IPS-18c (cell line): ENCODE results near the gene MAML1.
"Not testable (repeated sequence)": the region's sequence is repeated elsewhere in the genome, so short reads cannot be mapped to it uniquely, and the experiment has no call there.

ENCODE experiments used
- H3K4me3 ChIP-seq: 2 replicates; pipeline ENCODE4 v1.7.0; 2013; ENCODE audit warnings: low read depth, mild to moderate bottlenecking, low read length, moderate library complexity; ENCODE audit not compliant: insufficient read depth
- H3K9me3 ChIP-seq: one replicate; pipeline ENCODE4 v1.6.1; 2013; ENCODE audit warnings: mild to moderate bottlenecking, low read length, moderate library complexity; ENCODE audit not compliant: control insufficient read depth, insufficient read depth

Gene MAML1

GRCh38 chr5:179730852-179731251, 1.8 kb upstream of the MAML1 start:
- H3K4me3 ChIP-seq = no peak overlapping the region
- no peaks in the 10 kb centered on the region for H3K9me3 ChIP-seq

- Histone ChIP-seq H3K4me3 (no peak overlapping the region), H3K9me3 (no peaks in the 10 kb centered on the region)
Observed at GRCh38 chr5:179731791-179732411, 721 bp upstream of the MAML1 start.

- Histone ChIP-seq H3K4me3 (peak overlapping the region; percentile 84), H3K9me3 (no peaks in the 10 kb centered on the region)
Observed at GRCh38 chr5:179732918-179733771, 523 bp downstream of the MAML1 start.

GRCh38 chr5:179733772-179734126, 1.1 kb downstream of the MAML1 start:
- Histone ChIP-seq H3K9me3 (no peaks in the 10 kb centered on the region), H3K4me3 (peak overlapping the region; percentile 84)

GRCh38 chr5:179734536-179735164, 2.0 kb downstream of the MAML1 start:
- H3K4me3 ChIP-seq = peak overlapping the region; percentile 84
- no peaks in the 10 kb centered on the region for H3K9me3 ChIP-seq

- no peaks in the 10 kb centered on the region for H3K9me3 ChIP-seq
- no peak overlapping the region for H3K4me3 ChIP-seq
Observed at GRCh38 chr5:179738742-179739141, 6.1 kb downstream of the MAML1 start.

GRCh38 chr5:179744106-179744505, 11.5 kb downstream of the MAML1 start:
- H3K9me3 ChIP-seq, H3K4me3 ChIP-seq: not testable (repeated sequence)

- no peak overlapping the region for H3K4me3 ChIP-seq
Observed at GRCh38 chr5:179746872-179747271, 14.2 kb downstream of the MAML1 start.

GRCh38 chr5:179747811-179748210, 15.2 kb downstream of the MAML1 start:
- no peak overlapping the region for H3K4me3 ChIP-seq

More at GRCh38 chr5:179746872-179747271, 14.2 kb downstream of the MAML1 start:
- H3K9me3 ChIP-seq = no peaks in the 10 kb centered on the region

GRCh38 chr5:179749857-179750508, 17.4 kb downstream of the MAML1 start:
- no peaks in the 10 kb centered on the region for H3K9me3 ChIP-seq
- H3K4me3 ChIP-seq = no peak overlapping the region

More at GRCh38 chr5:179747811-179748210, 15.2 kb downstream of the MAML1 start:
- H3K9me3 ChIP-seq = no peaks in the 10 kb centered on the region

- Histone ChIP-seq H3K9me3 (no peaks in the 10 kb centered on the region), H3K4me3 (no peak overlapping the region)
Observed at GRCh38 chr5:179753971-179754370, 21.3 kb downstream of the MAML1 start.

GRCh38 chr5:179755022-179755421, 22.4 kb downstream of the MAML1 start:
- Histone ChIP-seq H3K9me3 (no peaks in the 10 kb centered on the region), H3K4me3 (no peak overlapping the region)

GRCh38 chr5:179758955-179759354, 26.3 kb downstream of the MAML1 start:
- no peaks in the 10 kb centered on the region for H3K9me3 ChIP-seq
- H3K4me3 ChIP-seq = no peak overlapping the region

GRCh38 chr5:179759581-179760551, 27.2 kb downstream of the MAML1 start:
- Histone ChIP-seq H3K9me3 (no peaks in the 10 kb centered on the region), H3K4me3 (no peak overlapping the region)

- Histone ChIP-seq H3K4me3 (no peak overlapping the region), H3K9me3 (no peaks in the 10 kb centered on the region)
Observed at GRCh38 chr5:179762079-179762780, 29.6 kb downstream of the MAML1 start.

- Histone ChIP-seq H3K9me3 (no peaks in the 10 kb centered on the region), H3K4me3 (no peak overlapping the region)
Observed at GRCh38 chr5:179762781-179763176, 30.2 kb downstream of the MAML1 start.
